GM19043 (cell line): Measurements from ENCODE around the gene CYP3A7.
"Not testable (repeated sequence)": the region's sequence is repeated elsewhere in the genome, so short reads cannot be mapped to it uniquely, and the experiment has no call there.

ENCODE experiments used
- ATAC-seq: cut with Tn5 transposase; IDR thresholded peaks from one replicate; pipeline ENCODE4 v1.9.1; 2021; ENCODE audit warnings: low read depth; ENCODE audit not compliant: unreplicated experiment

CYP3A7 gene

DNA sequence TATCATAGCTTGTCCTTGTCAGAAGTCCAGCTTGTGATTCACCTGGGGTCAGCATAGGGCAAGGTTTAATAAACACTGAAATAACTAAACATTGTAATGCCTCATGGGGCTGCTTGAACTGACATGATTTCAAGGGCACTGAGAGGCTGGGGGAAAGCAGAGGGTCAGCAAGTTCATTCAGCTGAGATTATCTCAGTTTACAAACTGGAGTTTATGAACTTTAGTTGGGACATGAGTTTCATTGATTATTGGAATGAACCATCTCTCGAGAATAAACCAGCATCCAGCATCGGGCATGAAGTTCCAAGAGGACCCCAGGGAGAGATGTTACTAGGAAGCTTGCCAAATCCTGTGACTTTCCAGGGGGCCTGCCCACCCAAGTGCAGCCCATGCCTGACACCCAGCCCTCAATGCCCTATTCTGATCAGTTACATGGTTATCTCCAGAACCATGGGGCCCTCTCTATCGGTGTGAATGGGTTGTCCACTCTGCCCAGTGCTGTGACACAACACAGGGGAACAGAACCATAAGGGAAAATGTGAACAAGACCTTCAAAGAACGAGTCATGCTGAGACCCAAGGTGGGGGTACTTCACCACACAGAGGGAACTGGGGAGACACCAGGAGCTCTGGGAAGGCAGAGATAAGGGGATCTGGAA, 7.9 kb upstream of the CYP3A7 start:
- ATAC-seq, result no peak

DNA sequence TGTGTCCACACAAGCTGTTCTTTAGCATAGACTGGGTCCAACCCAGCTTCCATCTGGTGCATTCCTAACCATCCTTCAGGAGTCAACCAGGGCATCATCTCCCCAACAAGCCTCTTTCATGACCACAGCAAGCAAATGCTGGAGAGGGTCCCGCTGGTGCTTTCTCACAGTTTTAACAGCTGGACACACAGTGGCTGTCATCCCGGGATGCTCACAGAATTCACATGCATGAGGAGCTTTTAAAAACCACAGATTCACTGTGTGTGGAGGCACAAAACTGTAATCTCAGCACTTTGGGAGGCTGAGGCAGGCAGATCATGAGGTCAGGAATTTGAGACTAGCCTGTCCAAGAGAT, 6.4 kb upstream of the CYP3A7 start:
- no peak for ATAC-seq

DNA sequence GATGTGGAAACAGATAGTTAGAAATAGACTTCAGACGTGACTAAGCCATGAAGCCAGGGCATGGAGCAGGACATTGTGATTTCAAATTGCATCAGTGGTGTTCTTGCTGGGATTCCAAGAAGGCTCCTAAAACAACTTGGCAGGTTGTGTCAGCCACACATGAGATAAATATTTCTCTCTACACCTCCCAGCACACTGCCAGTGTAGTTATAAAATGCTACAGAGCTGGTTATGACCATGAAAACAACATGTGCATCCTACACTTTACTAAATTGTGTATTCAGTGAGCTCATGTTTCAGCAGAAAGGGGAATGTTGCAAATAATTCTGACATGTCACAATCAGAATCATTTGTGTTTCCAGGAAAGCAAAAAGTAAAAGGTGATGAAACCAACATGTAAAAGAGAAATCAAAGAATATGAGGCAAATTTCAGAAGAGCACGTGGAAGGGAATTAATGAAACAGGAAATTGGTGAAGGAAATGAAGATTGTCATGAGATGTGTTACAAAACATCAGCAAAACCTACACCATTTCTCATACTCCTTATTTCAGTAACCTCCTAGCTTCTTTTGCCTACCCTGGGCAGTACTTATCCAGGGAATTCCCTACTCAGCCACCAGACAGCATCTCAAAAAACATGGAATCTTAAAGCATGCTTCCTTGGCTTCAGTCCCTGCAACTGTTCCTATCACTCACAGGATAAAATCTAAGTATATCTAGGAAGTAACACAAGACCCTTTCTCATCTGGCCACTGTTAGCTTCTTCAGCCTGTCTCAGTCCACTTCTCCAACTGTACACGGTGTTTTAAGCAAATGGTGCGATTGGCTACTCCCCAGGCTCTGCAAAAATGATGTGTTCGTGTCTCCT, 5.8 kb upstream of the CYP3A7 start:
- no peak for ATAC-seq

DNA sequence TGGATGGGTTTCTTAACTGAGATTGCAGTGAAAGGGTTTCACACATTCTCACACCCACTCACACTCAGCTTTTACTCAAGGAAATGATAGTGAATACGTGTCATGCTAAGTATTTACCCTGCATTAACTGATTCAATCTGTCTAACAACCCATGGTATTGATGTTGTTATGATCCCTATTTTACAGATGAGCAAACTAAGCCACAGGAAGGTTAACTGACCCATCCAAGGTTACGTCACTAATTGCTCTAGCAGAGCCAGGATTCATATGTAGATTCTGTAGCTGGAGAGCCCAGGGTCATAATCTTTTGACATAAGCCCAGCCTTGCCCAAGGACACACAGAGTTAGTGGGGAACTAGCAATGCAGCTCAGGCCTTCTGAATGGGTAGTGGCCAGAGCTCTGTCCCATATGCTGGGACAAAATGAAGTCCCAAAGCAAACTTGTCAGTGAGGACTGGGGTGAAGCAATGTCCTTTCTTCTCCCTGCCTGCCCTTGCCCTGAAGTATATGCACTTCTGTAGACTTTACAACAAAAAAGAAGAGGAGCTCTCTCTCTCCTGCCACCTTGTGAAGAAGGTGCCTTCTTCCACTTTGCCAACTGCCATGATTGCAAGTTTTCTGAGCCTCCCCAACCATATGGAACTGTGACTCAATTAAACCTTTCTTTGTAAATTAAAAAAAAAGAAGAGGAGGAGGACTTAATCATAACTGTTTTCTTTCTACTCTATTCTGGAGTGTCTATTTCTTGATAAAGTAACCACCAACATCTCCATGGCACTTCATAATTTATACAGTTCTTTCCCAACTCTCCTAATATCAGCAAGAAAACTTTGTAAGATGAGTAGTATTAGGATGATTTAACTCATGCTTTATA, 4.9 kb upstream of the CYP3A7 start:
- no peak for ATAC-seq

DNA sequence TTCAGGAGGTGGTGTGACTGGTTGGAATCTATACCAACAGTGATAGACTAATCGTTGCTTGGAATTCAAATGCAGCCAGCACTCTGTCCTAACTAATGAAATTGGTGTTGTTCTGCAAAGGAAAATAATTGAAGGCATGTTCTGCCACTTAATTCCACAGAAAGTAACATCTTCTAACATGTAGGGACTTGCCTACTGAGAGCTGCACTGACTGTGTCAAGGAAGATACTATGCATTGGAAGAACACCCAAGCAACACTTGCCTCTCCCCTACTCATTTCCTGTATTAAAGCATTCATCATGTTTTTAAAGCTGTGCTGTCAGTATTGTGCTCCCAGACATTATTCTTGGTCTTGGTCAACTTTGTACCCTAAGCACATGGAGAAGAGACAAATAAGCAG, 2.7 kb upstream of the CYP3A7 start:
- no peak for ATAC-seq

DNA sequence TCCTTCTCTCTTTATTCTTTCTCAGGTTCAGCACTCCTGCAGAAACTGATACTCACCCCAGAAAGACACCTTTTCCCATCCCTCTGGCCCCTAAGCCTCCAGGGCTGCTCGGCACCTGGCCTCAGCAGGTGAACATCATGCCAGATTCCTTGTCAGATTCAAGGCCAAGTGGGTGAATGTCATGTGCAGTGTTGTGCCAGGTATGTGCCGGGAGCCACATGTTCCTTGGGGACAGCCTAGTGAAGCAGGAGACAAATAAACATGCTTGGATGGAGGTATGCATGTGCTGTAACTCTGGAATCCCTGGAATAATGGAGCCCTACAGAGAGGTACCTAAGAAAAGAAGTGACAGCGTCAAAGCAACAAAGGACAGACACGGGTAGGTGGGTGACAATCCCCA, 1.7 kb upstream of the CYP3A7 start:
- not testable (repeated sequence) for ATAC-seq

DNA sequence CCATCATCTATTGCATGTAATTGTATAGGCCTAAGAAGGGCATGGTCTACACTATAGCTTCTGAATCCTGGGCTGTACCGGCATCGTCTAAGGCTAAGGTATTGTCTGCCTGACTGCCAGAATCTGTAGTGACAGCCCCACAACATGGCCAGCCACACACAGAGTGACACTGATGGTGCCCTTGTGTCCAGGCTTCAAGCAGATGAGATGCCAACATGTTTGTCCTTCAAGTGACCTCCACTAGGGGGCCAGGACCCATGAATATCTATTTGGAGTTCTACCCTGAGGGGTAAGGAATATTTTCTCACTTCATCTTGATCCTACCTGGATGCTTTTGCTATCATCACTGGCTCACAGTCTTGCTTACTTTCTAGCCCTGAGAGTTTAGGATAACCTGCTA, 1.5 kb downstream of the CYP3A7 start:
- ATAC-seq, result no peak

DNA sequence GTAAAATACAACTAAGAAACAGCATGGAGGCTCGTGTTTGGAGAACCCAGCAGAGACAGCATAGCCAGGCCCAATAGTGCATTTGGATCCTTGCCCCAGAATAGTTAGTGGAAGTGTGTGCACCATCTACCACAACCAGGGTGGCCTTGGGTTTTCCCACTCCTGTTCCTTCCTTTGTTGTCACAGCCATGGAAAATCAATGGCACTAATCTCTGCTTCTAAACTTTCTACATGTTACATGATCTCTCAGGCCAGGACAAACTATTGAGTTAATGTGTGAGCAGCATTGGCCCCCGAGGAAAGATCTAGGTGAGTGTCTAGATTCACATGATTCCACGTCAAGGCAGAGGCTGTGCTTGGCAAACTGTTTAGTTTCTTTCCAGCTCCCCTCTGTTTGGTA, 2.0 kb downstream of the CYP3A7 start:
- no peak for ATAC-seq

DNA sequence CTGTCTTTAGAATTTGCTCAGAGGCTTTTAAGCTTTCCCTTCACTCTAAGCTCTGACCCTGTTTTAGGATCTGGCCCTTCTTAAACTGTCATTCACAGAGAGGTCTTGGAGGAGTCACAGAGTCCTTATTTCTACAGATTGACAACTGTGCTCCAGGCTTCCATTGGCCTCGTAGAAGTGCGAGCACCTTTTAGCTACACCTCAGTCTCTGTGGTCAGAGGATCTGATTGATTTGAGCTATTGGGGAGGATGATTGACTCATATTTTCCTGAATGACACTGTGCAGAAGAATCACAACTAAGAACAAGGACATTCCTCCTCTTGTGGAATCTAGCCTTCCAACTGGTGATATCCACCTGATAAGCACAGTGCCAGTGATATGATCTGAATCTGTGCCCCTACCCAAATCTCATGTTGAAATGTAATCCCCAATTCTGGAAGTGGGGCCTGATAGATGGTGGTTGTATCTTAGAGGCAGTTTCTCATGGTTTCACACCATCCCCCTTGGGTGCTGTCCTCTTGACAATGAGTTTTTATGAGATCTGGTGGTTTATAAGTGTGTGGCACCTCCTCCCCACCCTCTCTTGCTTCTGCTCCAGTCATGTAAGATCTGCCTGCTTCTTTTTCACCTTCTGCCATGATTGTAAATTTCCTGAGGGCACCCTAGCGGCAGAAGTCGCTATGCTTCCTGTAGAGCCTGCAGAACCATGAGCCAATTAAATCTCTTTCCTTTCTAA, 3.2 kb downstream of the CYP3A7 start:
- ATAC-seq, result no peak

DNA sequence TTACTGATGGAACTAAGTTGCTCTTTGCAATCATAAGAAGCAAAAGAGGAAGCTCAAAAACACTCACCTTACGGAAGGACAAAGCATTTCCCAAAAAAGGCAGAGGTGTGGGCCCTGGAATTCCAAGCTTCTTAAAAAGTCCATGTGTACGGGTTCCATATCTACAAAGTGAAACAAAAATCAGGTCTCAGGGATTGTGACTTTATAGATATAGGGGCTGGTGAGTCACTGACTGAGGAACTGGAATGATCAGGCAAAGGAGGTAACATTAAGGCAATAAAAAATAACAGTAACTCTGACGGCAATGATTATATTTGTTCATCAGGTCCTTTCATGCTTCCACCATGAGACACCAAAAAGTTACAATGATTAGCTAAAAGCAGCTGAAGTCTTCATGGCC, 4.0 kb downstream of the CYP3A7 start:
- ATAC-seq, result no peak

DNA sequence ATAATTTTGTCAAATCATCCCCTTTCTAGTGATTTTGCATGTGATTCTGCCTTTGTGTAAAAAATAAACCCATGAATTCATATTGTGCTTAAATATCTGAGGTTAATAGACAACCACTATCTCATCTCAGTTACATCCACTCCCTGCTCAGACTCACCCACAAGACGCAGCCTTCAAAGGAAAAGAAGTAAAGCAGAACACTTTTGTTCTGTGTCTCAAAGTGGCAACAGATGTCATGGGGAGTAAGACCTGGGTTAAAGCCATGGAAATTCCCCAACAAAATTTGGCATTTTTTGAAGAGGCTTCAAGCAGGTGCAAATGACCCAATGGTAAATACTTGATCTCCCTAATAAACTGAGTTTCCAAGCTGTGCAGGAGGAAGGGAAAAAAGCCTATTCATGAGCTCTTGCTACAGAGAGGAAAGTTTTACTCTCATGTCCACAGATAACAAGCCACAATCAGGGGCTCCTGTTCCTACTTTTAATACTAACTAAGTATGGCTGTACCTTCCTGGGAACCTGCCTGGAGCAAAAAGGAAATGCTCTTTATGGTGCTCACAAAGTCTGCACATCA, 4.7 kb downstream of the CYP3A7 start:
- no peak for ATAC-seq

DNA sequence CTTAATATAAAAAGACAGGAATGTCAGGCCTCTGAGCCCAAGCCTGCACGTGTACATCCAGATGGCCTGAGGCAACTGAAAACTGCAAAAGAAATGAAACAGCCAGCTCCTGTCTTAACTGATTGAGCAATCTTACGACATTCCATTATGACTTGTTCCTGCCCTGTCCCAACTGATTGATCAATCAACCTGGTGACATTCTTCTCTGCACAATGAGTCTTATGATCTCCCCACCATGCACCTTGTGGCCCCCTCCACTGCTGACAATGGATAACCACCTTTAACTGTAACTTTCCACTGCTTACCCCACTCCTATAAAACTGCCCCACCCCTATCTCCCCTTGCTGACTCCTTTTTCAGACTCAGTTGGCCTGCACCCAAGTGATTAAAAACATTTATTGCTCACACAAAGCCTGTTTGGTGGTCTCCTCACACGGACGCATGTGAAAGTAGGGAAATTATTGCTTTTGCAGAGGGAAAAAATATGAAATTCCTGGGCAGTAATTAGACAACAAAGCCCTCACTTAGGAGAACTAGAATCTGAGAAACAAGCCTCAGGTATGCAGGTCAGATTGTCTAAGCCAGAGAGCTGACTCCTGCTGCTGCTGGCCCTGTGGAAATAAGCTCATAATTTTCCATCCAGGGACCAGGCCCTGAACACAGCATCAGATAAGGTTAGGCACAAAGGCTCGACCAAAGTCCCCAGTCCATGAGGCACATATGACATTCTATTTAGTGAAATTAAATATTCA, 5.3 kb downstream of the CYP3A7 start:
- no peak for ATAC-seq

DNA sequence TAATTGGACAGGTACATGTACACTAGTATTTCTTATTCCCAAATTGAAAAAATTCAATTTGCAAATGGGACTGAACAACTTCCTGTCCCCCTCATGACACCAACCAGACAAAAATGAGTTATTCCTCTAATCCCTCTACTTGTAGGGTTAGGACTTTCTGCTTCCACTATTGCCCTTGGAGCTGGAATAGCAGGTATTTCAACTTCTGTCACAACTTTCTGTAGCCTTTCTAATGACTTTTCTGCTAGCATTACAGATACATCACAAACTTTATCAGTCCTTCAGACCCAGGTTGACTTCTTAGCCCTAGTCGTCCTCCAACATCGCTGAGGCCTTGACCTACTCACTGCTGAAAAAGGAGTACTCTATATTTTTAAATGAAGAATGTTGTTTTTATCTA, 6.4 kb downstream of the CYP3A7 start:
- no peak for ATAC-seq

DNA sequence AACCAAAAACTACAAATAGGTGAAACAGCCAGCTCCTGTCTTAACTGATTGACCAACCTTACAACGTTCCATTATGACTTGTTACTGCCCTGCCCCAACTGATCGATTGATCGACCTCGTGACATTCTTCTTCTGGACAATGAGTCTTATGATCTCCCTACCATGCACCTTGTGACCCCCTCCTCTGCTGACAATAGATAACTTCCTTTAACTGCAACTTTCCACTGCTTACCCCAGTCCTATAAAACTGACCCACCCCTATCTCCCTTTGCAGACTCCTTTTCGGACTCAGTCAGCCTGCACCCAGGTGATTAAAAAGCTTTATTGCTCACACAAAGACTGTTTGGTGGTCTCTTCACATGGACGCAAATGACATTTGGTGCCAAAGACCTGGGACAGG, 11.8 kb downstream of the CYP3A7 start:
- not testable (repeated sequence) for ATAC-seq

DNA sequence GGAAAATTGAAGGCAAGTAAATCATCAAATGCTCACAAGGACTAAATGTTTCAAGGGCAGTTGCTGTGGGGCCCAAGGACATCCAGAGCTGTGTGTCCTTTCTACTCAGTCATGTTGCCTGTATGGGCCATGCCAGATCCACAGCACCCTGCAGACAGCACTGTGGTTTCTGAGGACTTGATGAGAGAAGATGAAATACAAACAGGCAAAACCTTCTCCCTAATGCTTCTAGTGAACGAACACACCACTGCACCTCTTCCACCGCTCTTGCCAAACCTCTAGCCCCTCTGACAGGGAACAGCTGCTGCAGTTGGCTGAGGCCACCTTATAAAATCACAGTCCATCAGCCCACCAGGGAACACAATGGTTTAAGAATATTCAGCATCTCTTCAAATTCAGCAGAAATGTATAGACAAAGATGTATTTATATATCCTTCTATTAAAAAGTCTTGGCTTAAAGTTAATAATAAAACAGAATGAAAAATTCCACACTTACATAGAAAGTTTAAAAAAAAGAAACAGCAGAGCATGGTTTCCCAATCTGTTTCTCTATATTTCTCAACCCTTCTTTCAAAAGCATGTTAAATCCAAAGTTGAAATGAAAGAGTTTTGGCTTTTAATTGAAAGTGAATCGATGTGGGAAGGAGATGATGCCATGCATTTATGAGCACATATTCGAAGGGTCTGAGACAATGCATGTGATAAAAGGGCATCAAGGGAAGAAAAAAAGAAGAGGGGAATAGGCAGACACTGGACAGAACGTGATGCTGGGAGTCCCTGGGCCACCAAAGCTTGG, 14.0 kb downstream of the CYP3A7 start:
- ATAC-seq, result no peak

DNA sequence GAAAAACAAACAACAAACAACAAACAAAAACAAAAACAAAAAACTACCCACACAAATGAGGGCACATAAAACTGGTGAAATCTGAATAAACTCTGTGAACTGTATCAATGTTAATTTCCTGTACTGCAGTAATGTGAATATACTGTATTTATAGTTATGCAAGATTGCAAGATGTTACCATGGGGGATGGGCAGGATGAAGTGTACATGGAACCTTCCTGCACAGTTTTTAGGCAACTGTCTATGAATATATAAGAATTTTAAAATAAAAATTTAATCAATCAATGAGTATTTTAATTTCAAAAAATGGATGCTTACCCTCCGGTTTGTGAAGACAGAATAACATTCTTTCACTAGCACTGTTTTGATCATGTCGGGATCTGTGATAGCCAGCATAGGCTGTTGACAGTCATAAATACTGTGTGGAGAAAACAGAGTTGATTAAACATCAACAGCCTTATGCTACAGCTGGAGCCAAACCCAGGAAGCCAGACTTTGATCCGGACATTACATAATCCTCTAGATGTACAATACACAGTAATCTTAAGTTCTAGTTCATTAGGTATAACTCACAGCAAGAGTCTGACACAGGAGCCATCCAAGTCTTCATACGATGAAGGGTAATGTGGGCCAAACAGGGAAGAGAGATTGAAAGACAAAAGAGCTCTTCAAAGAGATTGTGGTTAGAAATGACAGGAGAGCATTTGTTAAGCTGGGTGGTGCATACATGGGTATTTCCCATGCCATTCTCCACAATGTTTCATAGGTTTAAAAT, 14.8 kb downstream of the CYP3A7 start:
- ATAC-seq, result no peak

DNA sequence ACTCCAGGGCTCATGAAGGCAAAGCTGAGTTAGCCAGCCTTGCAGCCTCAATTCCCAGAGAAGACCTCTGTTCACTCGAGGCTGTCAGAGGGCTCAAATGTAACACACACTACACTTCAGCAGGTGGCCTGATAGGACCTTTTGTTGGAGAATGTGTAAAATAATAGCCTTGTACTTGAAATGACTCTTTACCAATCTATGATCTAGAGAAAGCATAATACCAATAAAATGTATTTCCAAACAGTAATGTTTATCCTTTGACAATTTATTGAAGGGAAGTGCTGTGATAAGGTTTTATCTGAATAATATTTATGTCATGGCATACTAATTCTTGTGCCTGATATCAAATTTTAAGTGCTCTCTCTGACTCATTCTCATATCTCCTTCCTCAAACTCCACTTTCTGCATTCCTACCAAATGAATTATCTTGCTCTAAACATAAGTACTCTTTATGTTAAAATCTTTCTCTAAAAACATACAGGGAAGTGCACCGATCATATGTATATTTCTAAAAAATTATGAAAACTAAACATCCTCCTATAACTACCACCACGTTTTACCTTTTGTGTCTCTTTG, 20.9 kb downstream of the CYP3A7 start:
- no peak for ATAC-seq
